Nucleus accumbens (tissue), 56 donors: Measurements from ENCODE around the gene MIPOL1.
"Not testable (repeated sequence)": the region's sequence is repeated elsewhere in the genome, so short reads cannot be mapped to it uniquely, and the experiment has no call there.

Experiments
- DNase-seq, 56 donors: peaks; one replicate each; lab custom pipeline; 2025; lab: John Stamatoyannopoulos, UW

MIPOL1 gene

DNA sequence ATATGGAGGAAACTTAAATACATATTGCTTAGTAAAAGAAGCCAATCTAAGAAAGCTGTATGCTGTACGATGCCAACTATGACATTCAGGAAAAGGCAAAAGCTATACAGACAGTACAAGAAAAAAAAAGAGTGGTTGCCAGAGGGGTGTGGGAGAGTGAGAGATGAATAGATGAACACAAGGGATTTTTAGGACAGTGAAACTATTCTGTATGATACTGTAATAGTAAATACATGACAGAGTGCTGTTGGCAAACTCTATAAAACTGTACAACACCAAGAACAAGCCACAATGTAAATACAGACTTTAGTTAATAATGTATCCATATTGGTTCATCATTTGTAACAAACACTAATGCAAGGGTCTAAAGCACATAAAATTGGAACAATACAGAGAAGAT, 10.9 kb upstream of the MIPOL1 start:
- no peak for DNase-seq

DNA sequence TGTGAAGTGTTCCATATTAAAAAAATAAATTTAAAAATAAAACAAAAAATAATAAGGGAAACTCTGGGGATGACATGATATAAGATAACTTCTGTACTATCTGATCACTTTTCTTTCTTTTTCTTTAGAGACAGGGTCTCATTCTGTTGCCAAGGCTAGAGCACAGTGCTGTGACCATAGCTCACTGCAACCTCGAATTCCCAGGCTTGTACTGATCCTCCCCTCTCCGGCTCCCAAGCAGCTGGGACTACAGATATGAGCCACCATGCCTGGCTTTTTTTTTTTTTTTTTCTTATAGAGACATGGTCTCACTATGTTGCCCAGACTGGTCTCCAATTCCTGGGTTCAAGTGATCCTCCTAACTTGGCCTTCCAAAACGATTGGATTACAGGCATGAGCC, 10.4 kb upstream of the MIPOL1 start:
- DNase-seq, result no peak

DNA sequence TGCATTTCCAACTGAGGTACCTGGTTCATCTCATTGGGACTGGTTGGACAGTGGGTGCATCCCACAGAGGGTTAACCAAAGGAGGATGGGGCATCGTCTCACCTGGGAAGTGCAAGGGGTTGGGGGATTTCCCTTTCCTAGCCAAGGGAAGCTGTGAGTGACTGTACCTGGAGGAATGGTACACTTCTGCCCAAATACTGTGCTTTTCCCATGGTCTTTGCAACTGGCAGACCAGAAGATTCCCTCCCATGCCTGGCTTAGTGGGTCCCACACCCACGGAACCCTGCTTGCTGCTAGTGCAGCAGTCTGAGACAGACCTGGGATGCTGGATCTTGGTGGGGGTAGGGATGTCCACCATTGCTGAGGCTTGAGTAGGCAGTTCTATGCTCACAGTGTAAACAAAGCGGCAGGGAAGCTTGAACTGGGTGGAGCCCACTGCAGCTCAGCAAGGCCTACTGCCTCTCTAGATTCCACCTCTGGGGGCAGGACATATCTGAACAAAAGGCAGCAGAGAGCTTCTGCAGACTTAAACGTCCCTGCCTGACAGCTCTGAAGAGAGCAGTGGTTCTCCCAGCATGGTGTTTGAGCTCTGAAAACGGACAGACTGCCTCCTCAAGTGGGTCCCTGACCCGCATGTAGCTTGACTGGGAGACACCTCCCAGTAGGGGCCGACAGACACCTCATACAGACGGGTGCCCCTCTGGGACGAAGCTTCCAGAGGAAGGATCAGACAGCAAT, 9.7 kb upstream of the MIPOL1 start:
- not testable (repeated sequence) for DNase-seq

DNA sequence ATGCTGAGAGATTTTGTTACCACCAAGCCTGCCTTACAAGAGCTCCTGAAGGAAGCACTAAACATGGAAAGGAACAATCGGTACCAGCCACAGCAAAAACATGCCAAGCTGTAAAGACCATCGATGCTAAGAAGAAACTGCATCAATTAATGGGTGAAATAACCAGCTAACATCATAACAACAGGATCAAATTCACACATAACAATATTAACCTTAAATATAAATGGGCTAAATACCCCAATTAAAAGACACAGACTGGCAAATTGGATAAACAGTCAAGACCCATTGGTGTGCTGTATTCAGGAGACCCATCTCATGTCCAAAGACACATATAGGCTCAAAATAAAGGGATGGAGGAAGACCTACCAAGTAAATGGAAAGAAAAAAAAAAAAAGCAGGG, 8.0 kb upstream of the MIPOL1 start:
- not testable (repeated sequence) for DNase-seq

DNA sequence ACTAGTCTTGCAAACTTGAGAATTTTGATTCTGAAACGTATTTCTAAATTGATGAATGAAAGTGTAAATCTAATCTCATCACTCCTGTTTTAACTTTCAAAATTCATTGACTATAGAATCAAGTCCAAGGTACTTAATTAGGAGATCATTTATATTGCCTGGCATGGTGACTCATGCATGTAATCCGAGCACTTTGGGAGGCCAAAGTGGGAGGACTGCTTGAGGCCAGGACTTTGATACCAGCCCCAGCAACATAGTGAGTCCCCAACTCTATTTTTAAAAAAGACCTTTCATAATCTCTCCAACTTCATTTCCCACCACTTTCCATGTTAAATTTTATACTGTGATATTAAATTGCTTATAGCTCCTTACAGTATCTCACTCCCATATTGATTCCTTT, 3.0 kb upstream of the MIPOL1 start:
- no peak for DNase-seq

DNA sequence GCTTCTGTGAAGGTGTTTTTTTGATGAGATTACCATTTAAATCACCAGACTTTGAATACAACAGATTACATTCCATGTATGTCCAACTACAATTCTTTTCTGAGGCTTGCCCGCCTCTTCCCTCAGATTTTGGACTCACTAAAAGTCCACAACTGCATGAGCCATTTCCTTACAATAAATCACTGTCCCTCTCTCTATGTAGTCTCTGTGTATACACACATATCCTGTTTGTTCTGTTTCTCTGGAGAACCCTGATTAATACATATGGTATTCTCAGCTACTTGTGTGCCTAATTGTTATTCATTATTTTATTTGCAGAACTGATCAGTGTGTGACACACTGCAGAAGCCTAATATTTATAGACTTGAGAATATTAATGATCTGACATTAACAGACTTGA, 2.4 kb upstream of the MIPOL1 start:
- DNase-seq, result no peak

DNA sequence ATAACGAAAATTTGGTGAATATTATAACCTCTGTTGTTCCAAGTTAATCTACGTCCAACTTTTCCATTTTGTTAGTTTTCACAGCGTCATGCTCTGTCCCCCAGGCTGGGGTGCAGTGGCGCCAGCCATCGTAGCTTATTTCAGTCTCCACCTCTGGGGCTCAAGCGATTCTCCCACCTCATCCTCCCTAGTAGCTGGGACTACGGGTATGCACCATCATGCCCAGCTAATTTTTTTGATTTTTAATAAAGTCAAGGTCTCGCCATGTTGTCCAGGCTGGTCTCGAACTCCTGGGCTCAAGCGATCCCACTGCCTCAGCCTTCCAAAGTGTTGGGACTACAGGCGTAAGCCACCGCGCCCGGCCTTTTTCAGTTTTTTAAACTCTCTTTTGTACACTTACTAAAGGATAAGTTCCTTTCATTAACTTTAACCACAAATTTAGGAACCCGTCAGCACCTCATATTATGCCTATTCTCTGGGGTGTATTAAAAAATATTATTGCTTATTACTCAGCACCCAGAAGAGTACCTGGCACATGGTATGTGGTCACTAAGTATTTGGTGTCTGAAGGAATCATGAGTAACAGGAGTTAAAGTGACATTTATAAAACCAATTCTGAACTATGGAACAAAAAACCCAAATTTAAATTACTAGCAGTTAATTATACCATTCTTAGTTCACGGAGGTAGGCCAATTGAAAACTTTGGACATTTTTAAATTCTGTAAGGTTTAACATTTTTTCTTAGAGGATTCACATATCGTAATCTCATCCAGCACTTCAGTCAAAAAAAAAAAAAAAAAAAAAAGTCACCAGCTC, 925 bp upstream of the MIPOL1 start:
- no peak for DNase-seq

DNA sequence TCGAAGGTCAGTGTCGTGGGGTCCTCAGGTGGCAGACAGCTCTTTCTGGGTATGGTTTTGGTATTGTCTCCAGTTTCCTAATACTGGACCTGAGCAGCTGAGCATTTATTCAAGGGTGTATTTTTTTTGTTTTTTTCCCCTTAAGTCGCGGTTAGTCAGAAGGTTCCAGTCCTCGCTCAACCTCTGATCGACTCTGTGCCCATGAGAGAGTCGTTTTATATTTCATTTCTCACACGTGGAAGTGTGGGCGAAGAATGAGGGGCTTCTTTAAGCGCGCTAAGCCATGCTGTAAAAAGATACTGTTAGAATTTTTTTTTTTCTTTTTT, 499 bp downstream of the MIPOL1 start:
- DNase-seq, result no peak

DNA sequence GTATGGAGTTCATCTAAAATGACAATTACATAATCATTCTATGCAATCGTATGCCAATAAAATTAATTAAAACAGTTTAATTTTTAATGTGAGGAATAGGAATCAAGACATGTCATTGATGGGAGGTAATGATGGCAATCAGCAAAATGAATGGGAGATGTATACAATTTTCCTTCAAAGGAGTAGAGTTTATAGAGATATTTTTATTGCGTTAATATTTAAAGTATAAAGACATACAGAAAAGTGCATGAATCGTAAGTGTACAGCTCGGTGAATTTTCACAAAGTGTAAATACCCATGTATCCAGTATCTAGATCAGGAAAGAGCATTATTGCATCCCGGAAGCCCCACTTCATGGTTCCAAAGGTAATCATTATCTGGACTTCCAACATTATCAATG, 1.2 kb downstream of the MIPOL1 start:
- DNase-seq, result no peak

DNA sequence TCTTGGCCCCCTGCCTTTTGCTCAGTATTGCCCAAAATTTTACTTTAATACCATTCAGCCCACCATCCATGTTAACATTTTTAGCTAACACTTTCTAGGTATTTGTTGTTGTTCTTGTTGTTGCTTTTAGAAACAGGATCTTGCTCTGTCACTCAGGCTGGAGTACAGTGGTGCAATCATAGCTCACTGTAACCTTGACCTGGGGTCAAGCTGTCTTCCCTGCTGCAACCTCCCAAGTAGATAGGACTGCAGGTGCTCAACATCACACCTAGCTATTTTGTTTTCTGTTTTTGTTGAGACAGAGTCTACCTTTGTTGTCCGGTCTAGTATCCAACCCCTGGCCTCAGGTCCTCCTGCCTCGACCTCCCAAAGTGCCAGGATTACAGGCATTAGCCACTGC, 4.0 kb downstream of the MIPOL1 start:
- DNase-seq, result no peak

DNA sequence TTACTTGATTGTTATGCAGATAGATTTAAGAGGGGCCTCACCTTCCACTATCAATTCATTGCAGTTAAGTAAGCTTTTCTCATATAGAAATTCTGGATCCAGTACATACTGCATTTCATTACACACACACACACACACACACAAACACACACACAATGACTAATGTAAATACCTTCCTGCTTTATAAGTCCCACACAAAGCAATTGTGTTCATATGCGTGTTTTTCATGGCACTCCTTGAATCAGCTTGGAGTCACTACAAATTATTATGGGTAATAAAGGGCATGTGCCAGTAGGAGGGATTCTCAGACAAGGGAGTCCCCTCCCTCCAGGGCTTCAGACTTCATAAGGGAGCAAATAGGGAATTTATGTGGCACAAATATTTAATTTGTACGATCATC, 4.5 kb downstream of the MIPOL1 start:
- DNase-seq, result no peak

DNA sequence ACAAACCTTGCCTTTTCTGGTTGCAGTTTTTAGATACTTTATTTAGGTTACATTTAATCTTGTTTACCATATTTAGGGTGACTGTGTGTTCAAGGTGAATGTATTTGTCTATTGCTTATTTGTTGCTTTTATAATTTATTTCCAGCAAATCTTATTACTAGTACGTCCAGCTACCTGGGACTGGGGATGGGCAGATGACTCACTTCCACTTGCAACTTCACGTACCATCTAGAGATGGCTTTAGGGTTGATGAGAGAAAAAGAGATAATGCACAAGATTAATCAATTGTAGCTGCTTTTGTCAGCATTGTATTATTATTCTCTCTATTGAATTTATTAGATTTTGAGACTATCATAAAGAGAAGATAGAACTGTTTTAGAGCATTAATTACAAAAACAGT, 5.1 kb downstream of the MIPOL1 start:
- no peak for DNase-seq

DNA sequence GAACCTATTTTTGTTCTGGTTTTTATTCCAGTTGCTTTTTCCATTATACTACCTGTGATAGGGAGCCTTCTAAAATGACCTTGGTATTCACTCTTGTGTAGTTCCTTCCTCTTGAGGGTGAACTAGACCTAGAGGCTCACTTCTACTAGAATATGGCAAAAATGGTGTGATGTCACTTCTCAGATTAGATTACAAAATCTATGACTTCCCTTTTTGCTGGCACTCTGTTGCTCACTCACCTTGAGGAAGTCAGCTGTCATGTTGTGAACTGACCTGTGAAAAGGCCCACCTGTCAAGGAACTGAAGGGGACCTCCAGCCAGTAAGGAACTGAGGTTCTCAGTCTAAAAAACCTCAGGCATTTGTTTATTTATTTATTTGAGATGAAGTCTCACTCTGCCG, 5.7 kb downstream of the MIPOL1 start:
- DNase-seq, result no peak

DNA sequence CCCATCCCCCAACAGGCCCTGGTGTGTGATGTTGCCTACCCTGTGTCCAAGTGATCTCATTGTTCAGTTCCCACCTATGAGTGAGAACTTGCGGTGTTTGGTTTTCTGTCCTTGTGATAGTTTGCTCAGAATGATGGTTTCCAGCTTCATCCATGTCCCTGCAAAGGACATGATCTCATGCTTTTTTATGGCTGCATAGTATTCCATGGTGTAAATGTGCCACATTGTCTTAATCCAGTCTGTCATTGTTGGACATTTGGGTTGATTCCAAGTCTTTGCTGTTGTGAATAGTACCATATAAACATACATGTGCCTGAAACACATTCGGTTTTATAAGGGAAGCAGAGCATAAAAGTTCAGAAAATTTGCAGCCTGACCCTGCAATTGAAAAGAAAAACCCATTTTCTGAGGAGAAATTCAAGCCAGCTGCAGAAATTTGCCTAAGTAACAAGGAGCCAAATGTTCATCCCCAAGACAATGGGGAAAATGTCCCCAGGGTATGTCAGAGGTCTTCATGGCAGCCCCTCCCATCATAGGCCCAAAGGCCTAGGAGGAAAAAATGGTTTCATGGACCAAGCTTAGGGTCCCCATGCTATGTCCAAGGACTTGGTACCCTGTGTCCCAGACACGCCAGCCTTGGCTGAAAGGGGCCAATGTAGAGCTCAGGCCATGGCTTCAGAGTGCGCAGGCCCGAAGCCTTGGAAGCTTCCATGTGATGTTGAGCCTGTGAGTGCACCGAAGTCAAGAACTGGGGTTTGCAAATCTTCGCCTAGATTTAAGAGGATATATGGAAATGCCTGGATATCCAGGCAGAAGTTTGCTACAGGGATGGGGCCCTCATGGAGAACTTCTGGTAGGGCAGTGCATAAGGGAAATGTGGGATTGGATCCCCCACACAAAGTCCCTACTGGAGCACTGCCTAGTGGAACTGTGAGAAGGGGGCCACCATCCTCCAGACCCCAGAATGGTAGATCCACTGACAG, 8.2 kb downstream of the MIPOL1 start:
- not testable (repeated sequence) for DNase-seq

DNA sequence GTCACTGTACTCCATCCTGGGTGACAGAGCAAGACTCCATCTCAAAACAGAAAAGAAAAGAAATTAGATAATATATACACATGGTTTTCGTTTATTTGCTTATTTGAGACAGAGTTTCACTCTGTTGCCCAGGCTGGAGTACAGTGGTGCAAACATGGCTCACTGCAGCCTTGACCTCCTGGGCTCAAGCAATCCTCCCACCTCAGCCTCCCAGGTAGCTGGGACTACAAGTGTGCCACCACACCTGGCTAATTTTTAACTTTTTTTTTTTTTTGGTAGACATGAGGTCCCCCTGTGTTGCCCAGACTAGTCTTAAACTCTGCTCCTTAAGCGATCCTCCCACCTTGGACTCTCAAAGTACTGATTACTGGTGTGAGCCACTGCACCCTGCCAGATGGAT, 11.9 kb downstream of the MIPOL1 start:
- not testable (repeated sequence) for DNase-seq

DNA sequence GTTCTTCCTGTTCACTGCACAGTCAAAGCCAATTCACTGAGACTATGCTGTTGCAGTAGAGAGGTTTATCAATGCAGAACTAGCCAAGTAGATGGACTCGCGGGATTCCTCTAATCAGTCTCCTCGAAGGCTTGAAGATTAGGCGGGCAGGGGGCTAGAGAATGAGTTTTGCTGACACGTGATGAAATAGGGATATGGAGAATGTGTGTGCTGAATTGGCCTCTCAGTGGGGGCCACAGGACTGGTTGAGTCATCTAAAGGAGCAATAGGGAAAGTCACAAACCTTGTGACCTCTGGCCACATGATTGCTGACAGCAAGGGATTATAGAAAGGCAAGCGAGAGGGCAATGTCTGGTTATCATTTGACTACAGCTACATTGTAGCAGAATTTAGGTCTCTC, 12.7 kb downstream of the MIPOL1 start:
- DNase-seq, result no peak

DNA sequence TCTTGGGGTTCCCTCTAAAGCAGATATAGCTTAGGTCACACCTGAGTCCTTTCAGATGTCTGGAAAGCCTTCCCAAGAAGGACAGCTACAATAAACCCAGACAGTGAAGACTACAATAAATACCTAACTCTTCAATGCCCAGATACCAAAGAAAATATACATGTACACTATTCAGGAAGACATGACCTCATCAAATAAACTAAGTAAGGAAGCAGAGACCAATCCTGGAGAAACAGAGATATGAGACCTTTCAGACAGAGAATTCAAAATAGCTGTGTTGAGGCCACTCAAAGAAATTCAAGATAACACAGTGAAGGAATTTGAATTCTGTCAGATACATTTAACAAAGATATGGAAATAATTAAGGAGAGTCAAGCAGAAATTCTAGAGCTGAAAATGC, 15.3 kb downstream of the MIPOL1 start:
- DNase-seq, result no peak

DNA sequence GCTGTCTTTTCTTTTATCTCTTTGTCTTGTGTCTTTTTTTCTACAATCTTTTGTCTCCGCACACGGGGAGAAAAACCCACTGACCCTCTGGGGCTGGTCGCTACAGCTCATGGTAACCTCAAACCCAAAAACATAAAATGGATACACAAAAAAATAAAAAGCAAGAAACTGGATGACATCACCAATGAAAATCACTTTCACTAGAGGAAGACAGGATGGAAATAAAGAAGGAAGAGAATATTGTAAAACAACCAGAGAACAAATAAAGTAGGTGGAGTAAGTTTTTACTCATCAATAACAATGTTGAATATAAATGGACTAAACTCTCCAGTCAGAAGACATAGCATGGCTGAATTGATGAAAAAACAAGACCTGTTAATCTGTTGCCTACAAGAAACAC, 17.6 kb downstream of the MIPOL1 start:
- no peak for DNase-seq

DNA sequence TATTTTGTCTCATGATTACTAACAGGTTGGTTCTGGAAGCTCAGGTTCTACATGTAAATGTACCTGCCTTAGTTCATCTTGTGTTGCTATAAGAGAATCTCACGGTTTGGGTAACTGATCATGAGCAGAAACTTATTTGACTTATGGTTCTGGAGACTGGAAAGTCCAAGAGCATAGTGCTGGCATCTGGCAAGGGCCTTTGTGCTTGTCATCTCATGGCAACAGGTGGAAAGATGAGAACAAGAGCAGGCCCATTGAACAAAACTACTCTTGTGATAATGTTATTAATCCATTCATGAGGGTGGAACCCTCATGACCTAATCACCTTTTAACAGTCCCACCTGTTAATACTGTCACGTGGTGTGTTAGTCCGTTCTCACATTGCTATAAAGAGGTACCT, 23.3 kb downstream of the MIPOL1 start:
- no peak for DNase-seq

DNA sequence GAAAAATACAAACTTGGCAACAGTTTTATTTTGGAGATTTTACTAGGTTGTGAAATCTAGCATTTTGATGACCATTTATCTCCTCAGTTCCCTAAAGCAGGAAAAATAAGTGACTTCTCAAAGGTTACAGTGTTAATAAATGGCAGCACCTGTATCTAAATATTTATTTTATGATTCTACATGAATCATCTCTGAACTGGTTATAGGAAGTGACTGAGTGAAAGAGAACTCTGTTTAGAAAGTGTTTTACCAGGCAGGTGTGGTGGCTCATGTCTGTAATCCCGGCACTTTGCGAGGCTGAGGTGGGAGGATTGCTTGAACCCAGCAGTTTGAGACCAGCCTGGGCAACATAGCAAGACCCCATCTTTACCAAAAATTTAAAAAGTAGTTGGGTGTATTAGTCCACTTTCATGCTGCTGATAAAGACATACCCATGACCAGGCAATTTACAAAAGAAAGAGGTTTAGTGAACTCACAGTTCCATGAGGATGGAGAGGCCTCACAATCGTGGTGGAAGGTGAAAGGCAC, 26.3 kb downstream of the MIPOL1 start:
- no peak for DNase-seq

DNA sequence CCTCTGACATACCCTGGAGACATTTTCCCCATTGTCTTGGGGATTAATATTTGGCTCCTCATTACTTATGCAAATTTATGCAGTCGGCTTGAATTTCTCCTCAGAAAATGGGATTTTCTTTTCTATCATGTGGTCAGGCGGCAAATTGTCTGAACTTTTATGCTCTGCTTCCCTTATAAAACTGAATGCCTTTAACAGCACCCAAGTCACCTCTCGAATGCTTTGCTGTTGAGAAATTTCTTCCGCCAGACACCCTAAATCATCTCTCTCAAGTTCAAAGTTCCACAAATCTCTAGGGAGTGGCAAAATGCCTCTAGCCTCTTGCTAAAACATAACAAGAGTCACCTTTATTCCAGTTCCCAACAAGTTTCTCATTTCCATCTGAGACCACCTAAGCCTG, 27.9 kb downstream of the MIPOL1 start:
- DNase-seq, result not testable (repeated sequence)
